GM12801 (cell line): ENCODE measurements around the gene MTERF2.

Experiments used
- CTCF ChIP-seq: IDR thresholded peaks from one replicate; pipeline ENCODE4 v1.5.1; 2011; ENCODE audit warnings: control low read depth; ENCODE audit not compliant: insufficient read length; ENCODE audit errors: extremely low read depth

MTERF2 gene

GRCh38 chr12:106985479-106985878 is 1.5 kb downstream of the MTERF2 start:
- no peak for TF ChIP-seq CTCF

GRCh38 chr12:106984588-106985137 is 2.3 kb downstream of the MTERF2 start:
- TF ChIP-seq CTCF = no peak

- TF ChIP-seq CTCF = no peak
Measured at GRCh38 chr12:106982229-106982628, 4.7 kb downstream of the MTERF2 start.

- no peak for TF ChIP-seq CTCF
Measured at GRCh38 chr12:106981788-106982187, 5.2 kb downstream of the MTERF2 start.

GRCh38 chr12:106980944-106981343 is 6.0 kb downstream of the MTERF2 start:
- no peak for TF ChIP-seq CTCF

GRCh38 chr12:106978035-106978800 is 8.7 kb downstream of the MTERF2 start:
- no peak for TF ChIP-seq CTCF

GRCh38 chr12:106976668-106977067 is 10.3 kb downstream of the MTERF2 start:
- no peak for TF ChIP-seq CTCF
